Parathyroid adenoma (tissue), 2 donors: ENCODE results near the gene TMEM255B.

ENCODE experiments used
- H2AFZ ChIP-seq: fragments of 300-600 bp; sonication (generic); one replicate; pipeline ENCODE4 v1.7.0; 2017; ENCODE audit warnings: antibody characterized with exemption, mild to moderate bottlenecking
- H3K27ac ChIP-seq: fragments of 300-600 bp; sonication (generic); one replicate; pipeline ENCODE4 v1.7.0; 2017
- H3K27me3 ChIP-seq: fragments of 300-600 bp; sonication (generic); one replicate; pipeline ENCODE4 v1.7.0; 2017; ENCODE audit warnings: low read length; ENCODE audit not compliant: control insufficient read depth, insufficient read depth
- H3K36me3 ChIP-seq: fragments of 300-600 bp; sonication (generic); one replicate; pipeline ENCODE4 v1.7.0; 2017; ENCODE audit warnings: low read length; ENCODE audit not compliant: control insufficient read depth, insufficient read depth
- H3K4me1 ChIP-seq: fragments of 300-600 bp; sonication (generic); one replicate; pipeline ENCODE4 v1.7.0; 2017; ENCODE audit warnings: control low read depth
- H3K4me2 ChIP-seq: fragments of 300-600 bp; sonication (generic); one replicate; pipeline ENCODE4 v1.7.0; 2017; ENCODE audit warnings: low read length
- H3K4me3 ChIP-seq: fragments of 300-600 bp; sonication (generic); one replicate; pipeline ENCODE4 v1.7.0; 2017; ENCODE audit warnings: low read depth, low read length
- H3K79me2 ChIP-seq: fragments of 300-600 bp; sonication (generic); one replicate; pipeline ENCODE4 v1.7.0; 2017; ENCODE audit warnings: control low read depth
- H3K9ac ChIP-seq: fragments of 300-600 bp; sonication (generic); one replicate; pipeline ENCODE4 v1.7.0; 2017; ENCODE audit warnings: mild to moderate bottlenecking
- H3K9me3 ChIP-seq: fragments of 300-600 bp; sonication (generic); one replicate; pipeline ENCODE4 v1.7.0; 2017; ENCODE audit warnings: low read length; ENCODE audit not compliant: control insufficient read depth
- CTCF ChIP-seq: fragments of 300-600 bp; sonication (generic); IDR thresholded peaks from one replicate; pipeline ENCODE4 v1.7.0; 2017; ENCODE audit warnings: antibody characterized with exemption, mild to moderate bottlenecking
- donor health status: primary hyperparathyroidism.

The TMEM255B gene

GRCh38 chr13:113817860-113818691 lies 59.0 kb downstream of the TMEM255B start:
- Histone ChIP-seq H2AFZ (no peak overlapping the region), H3K4me2 (no peak overlapping the region), H3K27me3 (no peaks in the 10 kb centered on the region), H3K27ac (no peak overlapping the region), H3K4me1 (no peaks in the 10 kb centered on the region), H3K79me2 (no peaks in the 10 kb centered on the region), H3K36me3 (no peaks in the 10 kb centered on the region), H3K9ac (no peak overlapping the region), H3K4me3 (no peak overlapping the region), H3K9me3 (no peaks in the 10 kb centered on the region)
- TF ChIP-seq CTCF, result no peak

- H3K36me3 ChIP-seq, result no peaks in the 10 kb centered on the region
Observed at GRCh38 chr13:113818700-113819295, 59.8 kb downstream of the TMEM255B start.

GRCh38 chr13:113819341-113819730 lies 60.3 kb downstream of the TMEM255B start:
- no peak overlapping the region for H2AFZ ChIP-seq
- no peaks in the 10 kb centered on the region for H3K36me3 ChIP-seq
- H3K4me3 ChIP-seq, result no peak overlapping the region
- TF ChIP-seq CTCF, result no peak
- H3K27me3 ChIP-seq, result no peaks in the 10 kb centered on the region
- no peak overlapping the region for H3K4me2 ChIP-seq
- H3K9me3 ChIP-seq, result no peaks in the 10 kb centered on the region
- no peak overlapping the region for H3K9ac ChIP-seq
- no peak overlapping the region for H3K27ac ChIP-seq
- H3K4me1 ChIP-seq, result no peaks in the 10 kb centered on the region
- H3K79me2 ChIP-seq, result no peaks in the 10 kb centered on the region

More at GRCh38 chr13:113818700-113819295, 59.8 kb downstream of the TMEM255B start:
- no peaks in the 10 kb centered on the region for H3K9me3 ChIP-seq
- H3K4me1 ChIP-seq, result no peaks in the 10 kb centered on the region
- H3K79me2 ChIP-seq, result no peaks in the 10 kb centered on the region
- H3K27me3 ChIP-seq, result no peaks in the 10 kb centered on the region
- no peak overlapping the region for H3K4me2 ChIP-seq
- H2AFZ ChIP-seq, result no peak overlapping the region
- H3K4me3 ChIP-seq, result no peak overlapping the region
- H3K27ac ChIP-seq, result no peak overlapping the region
- no peak overlapping the region for H3K9ac ChIP-seq
- no peak for TF ChIP-seq CTCF

GRCh38 chr13:113819731-113820715 lies 61.0 kb downstream of the TMEM255B start:
- Histone ChIP-seq H3K9me3 (no peaks in the 10 kb centered on the region), H3K9ac (no peak overlapping the region), H3K79me2 (no peaks in the 10 kb centered on the region), H3K4me2 (no peak overlapping the region), H2AFZ (no peak overlapping the region), H3K27me3 (no peaks in the 10 kb centered on the region), H3K4me1 (no peaks in the 10 kb centered on the region), H3K36me3 (no peaks in the 10 kb centered on the region), H3K4me3 (no peak overlapping the region), H3K27ac (no peak overlapping the region)
- no peak for TF ChIP-seq CTCF
